SU-DHL-6 (cell line): ENCODE data around the gene E2F7.

ENCODE experiments used
- H2AFZ ChIP-seq: fragments of 200-600 bp; sonication (generic); 2 replicates; pipeline ENCODE4 v1.6.1; 2014; ENCODE audit warnings: low read depth, mild to moderate bottlenecking, moderate library complexity, mixed read lengths, antibody characterized with exemption, low read length; ENCODE audit not compliant: severe bottlenecking
- H3F3A ChIP-seq: fragments of 200-600 bp; shearing (Covaris generic); 2 replicates; pipeline ENCODE4 v1.6.0; 2016; ENCODE audit warnings: antibody characterized with exemption, mild to moderate bottlenecking; ENCODE audit not compliant: insufficient read depth
- H3K27ac ChIP-seq: fragments of 200-600 bp; sonication (generic); 2 replicates; pipeline ENCODE4 v1.5.1; 2016; ENCODE audit warnings: low read depth, mild to moderate bottlenecking, low read length, moderate library complexity, mixed read lengths
- H3K27me3 ChIP-seq: fragments of 200-600 bp; sonication (generic), shearing (Covaris generic); 2 replicates; pipeline ENCODE4 v1.6.0; 2014; ENCODE audit warnings: mild to moderate bottlenecking, low read length
- H3K36me3 ChIP-seq: fragments of 200-600 bp; sonication (generic); 2 replicates; pipeline ENCODE4 v1.6.1; 2014; ENCODE audit warnings: mild to moderate bottlenecking, low read length, mixed read lengths
- H3K4me2 ChIP-seq: fragments of 300-600, 200-600 bp; shearing (Covaris generic), sonication (generic); 2 replicates; pipeline ENCODE4 v1.6.0; 2014; ENCODE audit warnings: low read length, low read depth, mild to moderate bottlenecking; ENCODE audit not compliant: poor library complexity, severe bottlenecking
- H3K4me3 ChIP-seq: fragments of 200-600 bp; sonication (generic); 2 replicates; pipeline ENCODE4 v1.5.1; 2014; ENCODE audit warnings: antibody characterized with exemption, low read length, mild to moderate bottlenecking, mixed read lengths; ENCODE audit not compliant: insufficient read depth, poor library complexity, severe bottlenecking
- H3K79me2 ChIP-seq: fragments of 200-600 bp; sonication (generic); 2 replicates; pipeline ENCODE4 v1.6.1; 2014; ENCODE audit warnings: mild to moderate bottlenecking, low read length, moderate library complexity; ENCODE audit not compliant: insufficient read depth
- H3K9ac ChIP-seq: fragments of 200-600 bp; sonication (generic); 2 replicates; pipeline ENCODE4 v1.7.0; 2014; ENCODE audit warnings: mild to moderate bottlenecking, low read length
- H3K9me2 ChIP-seq: fragments of 200-600 bp; sonication (generic); replicated peaks from 2 replicates; pipeline ENCODE4 v1.6.1; 2014; ENCODE audit warnings: low read length; ENCODE audit not compliant: insufficient read depth
- H3K9me3 ChIP-seq: fragments of 200-600 bp; sonication (generic); 2 replicates; pipeline ENCODE4 v1.6.1; 2014; ENCODE audit warnings: low read length, mixed read lengths; ENCODE audit not compliant: insufficient read depth
- H4K20me1 ChIP-seq: fragments of 200-600 bp; sonication (generic); 2 replicates; pipeline ENCODE4 v1.6.1; 2014; ENCODE audit warnings: low read depth, mild to moderate bottlenecking, antibody characterized with exemption, low read length, moderate library complexity, mixed read lengths
- CTCF ChIP-seq: fragments of 200-600 bp; sonication (generic); IDR thresholded peaks from one replicate; pipeline ENCODE4 v1.5.1; 2017; ENCODE audit warnings: antibody characterized with exemption, mild to moderate bottlenecking, low read length, moderate library complexity; ENCODE audit not compliant: insufficient read depth, poor library complexity, severe bottlenecking
- EZH2phosphoT487 ChIP-seq: fragments of 200-600 bp; sonication (generic), shearing (Covaris generic); conservative IDR thresholded peaks from 2 replicates; pipeline ENCODE4 v1.6.1; 2018; ENCODE audit warnings: mild to moderate bottlenecking, antibody characterized with exemption, low read length, moderate library complexity, mixed read lengths

E2F7 gene

GRCh38 chr12:77042833-77043232 lies 22.5 kb downstream of the E2F7 start:
- Histone ChIP-seq H3K4me3 (no peak overlapping the region), H3K79me2 (no peaks in the 10 kb centered on the region), H4K20me1 (no peaks in the 10 kb centered on the region), H2AFZ (no peak overlapping the region), H3K9ac (no peak overlapping the region), H3K36me3 (peaks cover 36% of the 10 kb centered on the region; the same call in 1 of the 2 replicates), H3K4me2 (no peak overlapping the region), H3K9me2 (no peaks in the 10 kb centered on the region), H3K27me3 (no peaks in the 10 kb centered on the region), H3F3A (no peaks in the 10 kb centered on the region), H3K9me3 (no peaks in the 10 kb centered on the region), H3K27ac (no peak overlapping the region)
- no peak for TF ChIP-seq EZH2phosphoT487
- no peak for TF ChIP-seq CTCF

GRCh38 chr12:77040231-77040630 lies 25.1 kb downstream of the E2F7 start:
- peaks cover 34% of the 10 kb centered on the region; the same call in 1 of the 2 replicates for H3K36me3 ChIP-seq
- TF ChIP-seq EZH2phosphoT487 (no peak), CTCF (no peak)

GRCh38 chr12:77035226-77035625 lies 30.1 kb downstream of the E2F7 start:
- no peaks in the 10 kb centered on the region for H3K79me2 ChIP-seq
- H4K20me1 ChIP-seq: no peaks in the 10 kb centered on the region
- H3K4me3 ChIP-seq: no peak overlapping the region
- no peaks in the 10 kb centered on the region for H3K9me3 ChIP-seq
- peaks cover 25% of the 10 kb centered on the region for H3K36me3 ChIP-seq
- no peaks in the 10 kb centered on the region for H3F3A ChIP-seq
- H3K9me2 ChIP-seq: no peaks in the 10 kb centered on the region
- no peak overlapping the region for H3K9ac ChIP-seq
- no peak overlapping the region for H3K27ac ChIP-seq
- no peak overlapping the region for H2AFZ ChIP-seq
- TF ChIP-seq EZH2phosphoT487: no peak
- no peak for TF ChIP-seq CTCF
- no peaks in the 10 kb centered on the region for H3K27me3 ChIP-seq
- no peak overlapping the region for H3K4me2 ChIP-seq

More at GRCh38 chr12:77040231-77040630, 25.1 kb downstream of the E2F7 start:
- no peaks in the 10 kb centered on the region for H4K20me1 ChIP-seq
- no peaks in the 10 kb centered on the region for H3K9me2 ChIP-seq
- no peaks in the 10 kb centered on the region for H3K9me3 ChIP-seq
- H3F3A ChIP-seq: no peaks in the 10 kb centered on the region
- no peak overlapping the region for H2AFZ ChIP-seq
- H3K79me2 ChIP-seq: no peaks in the 10 kb centered on the region
- no peak overlapping the region for H3K9ac ChIP-seq
- no peaks in the 10 kb centered on the region for H3K27me3 ChIP-seq
- H3K4me3 ChIP-seq: no peak overlapping the region
- no peak overlapping the region for H3K27ac ChIP-seq
- H3K4me2 ChIP-seq: no peak overlapping the region
